Measurements from ENCODE around the gene ACTG2.

DNA sequence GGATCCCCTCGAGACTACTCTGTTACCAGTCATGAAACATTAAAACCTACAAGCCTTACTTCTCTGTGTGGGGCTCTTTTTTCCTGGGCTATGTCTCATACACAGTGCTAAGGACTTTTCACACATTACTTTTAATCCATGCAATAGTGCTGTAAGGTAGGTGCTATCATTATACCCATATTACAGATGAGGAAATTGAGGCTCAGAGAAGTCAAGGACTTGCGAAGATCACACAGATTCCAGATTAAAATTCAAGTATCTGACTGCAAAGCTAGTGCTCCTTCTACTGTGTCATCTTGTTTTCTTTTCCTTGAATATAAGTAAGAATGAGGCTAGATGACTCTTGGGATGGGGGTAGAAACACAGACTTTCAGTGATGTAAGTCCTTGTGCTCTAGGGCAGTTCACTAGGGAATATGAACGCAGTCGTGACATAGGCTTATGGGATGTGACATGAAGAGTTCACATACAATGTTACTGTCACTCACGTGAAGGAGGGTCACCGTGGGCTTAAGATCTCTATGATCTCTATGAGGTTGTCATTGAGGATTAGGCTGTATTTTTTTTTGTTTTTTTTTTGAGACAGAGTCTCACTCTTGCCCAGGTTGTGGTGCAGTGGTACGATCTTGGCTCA, 26.9 kb downstream of the ACTG2 start:
- TF ChIP-seq, protein P1, sequence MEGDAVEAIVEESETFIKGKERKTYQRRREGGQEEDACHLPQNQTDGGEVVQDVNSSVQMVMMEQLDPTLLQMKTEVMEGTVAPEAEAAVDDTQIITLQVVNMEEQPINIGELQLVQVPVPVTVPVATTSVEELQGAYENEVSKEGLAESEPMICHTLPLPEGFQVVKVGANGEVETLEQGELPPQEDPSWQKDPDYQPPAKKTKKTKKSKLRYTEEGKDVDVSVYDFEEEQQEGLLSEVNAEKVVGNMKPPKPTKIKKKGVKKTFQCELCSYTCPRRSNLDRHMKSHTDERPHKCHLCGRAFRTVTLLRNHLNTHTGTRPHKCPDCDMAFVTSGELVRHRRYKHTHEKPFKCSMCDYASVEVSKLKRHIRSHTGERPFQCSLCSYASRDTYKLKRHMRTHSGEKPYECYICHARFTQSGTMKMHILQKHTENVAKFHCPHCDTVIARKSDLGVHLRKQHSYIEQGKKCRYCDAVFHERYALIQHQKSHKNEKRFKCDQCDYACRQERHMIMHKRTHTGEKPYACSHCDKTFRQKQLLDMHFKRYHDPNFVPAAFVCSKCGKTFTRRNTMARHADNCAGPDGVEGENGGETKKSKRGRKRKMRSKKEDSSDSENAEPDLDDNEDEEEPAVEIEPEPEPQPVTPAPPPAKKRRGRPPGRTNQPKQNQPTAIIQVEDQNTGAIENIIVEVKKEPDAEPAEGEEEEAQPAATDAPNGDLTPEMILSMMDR (IDR thresholded peaks at IDR 0.05; ENCODE audit: poor library complexity): no peak
- TF ChIP-seq EZH2phosphoT487 (IDR thresholded peaks at IDR 0.05; ENCODE audit: low read depth, severe bottlenecking, unreplicated experiment): no peak

All from hepatocyte (in vitro differentiated cells).